Neural cell (in vitro differentiated cells): ENCODE data around the gene CASKIN1.

Experiments
- SMC3 ChIP-seq: fragments of 450-650 bp; conservative IDR thresholded peaks from 2 replicates; pipeline ENCODE4 v1.6.1; 2014; ENCODE audit warnings: antibody characterized with exemption, mild to moderate bottlenecking, moderate library complexity; ENCODE audit not compliant: poor library complexity
- TF ChIP-seq, protein P1 (sequence below): fragments of 450-650 bp; IDR thresholded peaks from 2 replicates; pipeline ENCODE4 v1.5.1; 2014; ENCODE audit warnings: antibody characterized with exemption, mild to moderate bottlenecking, moderate library complexity; ENCODE audit not compliant: poor library complexity, severe bottlenecking

DNA sequence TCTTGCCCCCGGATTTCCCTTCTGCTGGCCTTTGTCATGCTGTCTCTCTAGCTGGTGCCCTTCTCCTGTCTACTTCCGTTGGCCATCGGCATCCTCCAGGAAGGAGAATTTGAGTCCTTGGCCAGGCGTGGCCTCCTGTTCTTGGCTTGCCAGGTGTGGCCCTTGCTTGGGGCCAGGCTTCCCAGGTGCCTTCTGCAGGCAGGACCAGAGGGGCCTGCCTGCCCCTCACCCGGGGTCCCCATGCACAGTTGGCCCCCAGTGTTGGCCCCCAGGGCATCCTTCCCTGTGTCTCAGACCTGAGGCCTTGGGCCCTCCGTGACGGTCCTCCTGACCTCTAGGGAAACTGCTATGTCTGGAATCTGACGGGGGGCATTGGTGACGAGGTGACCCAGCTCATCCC is 11.5 kb upstream of the CASKIN1 start:
- TF ChIP-seq SMC3, result no peak
- TF ChIP-seq, protein P1, sequence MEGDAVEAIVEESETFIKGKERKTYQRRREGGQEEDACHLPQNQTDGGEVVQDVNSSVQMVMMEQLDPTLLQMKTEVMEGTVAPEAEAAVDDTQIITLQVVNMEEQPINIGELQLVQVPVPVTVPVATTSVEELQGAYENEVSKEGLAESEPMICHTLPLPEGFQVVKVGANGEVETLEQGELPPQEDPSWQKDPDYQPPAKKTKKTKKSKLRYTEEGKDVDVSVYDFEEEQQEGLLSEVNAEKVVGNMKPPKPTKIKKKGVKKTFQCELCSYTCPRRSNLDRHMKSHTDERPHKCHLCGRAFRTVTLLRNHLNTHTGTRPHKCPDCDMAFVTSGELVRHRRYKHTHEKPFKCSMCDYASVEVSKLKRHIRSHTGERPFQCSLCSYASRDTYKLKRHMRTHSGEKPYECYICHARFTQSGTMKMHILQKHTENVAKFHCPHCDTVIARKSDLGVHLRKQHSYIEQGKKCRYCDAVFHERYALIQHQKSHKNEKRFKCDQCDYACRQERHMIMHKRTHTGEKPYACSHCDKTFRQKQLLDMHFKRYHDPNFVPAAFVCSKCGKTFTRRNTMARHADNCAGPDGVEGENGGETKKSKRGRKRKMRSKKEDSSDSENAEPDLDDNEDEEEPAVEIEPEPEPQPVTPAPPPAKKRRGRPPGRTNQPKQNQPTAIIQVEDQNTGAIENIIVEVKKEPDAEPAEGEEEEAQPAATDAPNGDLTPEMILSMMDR, result no peak
